GM21825 (cell line): ENCODE results near the gene SERGEF.

Experiments used
- ATAC-seq: cut with Tn5 transposase; IDR thresholded peaks from one replicate; pipeline ENCODE4 v1.9.1; 2021; ENCODE audit warnings: mild to moderate bottlenecking, moderate library complexity; ENCODE audit not compliant: unreplicated experiment

Gene SERGEF

DNA sequence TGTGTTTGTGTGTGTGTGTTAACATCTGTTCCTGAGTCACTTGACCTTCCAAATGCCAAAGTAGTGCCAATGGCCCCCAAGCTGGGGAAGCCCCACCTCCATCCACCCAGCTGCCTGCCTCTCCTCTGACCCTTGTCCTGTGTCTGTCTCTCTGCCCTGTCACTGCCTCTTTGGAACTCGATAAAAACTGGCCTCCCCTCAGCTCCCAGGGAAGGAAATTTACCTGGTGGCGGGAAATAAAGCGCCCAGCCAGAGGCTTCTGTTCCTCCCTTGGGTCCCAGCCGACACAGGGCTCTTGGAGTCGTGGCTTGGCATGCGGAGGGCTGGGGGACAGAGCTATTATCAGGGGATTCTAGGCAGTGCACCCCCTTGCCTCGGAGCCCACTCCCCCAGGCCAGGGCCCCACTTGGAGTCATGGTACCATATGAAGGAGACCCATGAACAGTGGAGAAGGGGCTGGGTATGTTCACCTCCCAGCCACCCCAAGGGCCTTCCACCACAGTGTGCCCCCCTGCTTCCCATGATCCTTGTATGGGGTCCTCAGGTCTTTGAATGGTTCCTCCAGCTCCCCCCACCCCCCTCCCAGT, 272.1 kb downstream of the SERGEF start:
- no peak for ATAC-seq

DNA sequence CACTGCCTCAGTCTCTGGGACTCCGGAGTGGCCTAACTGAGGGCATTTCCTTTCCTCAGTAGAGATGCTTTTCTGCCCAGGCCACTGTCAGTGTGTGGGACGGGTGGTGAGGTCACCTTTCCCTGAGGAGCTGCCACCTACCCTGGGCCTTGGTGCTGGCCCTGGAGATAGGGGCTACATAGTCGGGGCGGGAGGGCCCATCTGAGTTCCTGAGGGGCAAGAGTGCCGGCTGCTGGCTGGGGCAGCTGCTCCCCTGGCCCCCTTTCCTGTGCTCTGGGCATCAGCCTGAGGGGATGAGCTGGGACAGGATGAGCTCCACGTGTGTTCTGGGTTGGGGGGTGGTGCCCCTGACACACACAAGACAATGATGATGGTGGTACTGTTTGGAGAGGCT, 272.9 kb downstream of the SERGEF start:
- no peak for ATAC-seq

DNA sequence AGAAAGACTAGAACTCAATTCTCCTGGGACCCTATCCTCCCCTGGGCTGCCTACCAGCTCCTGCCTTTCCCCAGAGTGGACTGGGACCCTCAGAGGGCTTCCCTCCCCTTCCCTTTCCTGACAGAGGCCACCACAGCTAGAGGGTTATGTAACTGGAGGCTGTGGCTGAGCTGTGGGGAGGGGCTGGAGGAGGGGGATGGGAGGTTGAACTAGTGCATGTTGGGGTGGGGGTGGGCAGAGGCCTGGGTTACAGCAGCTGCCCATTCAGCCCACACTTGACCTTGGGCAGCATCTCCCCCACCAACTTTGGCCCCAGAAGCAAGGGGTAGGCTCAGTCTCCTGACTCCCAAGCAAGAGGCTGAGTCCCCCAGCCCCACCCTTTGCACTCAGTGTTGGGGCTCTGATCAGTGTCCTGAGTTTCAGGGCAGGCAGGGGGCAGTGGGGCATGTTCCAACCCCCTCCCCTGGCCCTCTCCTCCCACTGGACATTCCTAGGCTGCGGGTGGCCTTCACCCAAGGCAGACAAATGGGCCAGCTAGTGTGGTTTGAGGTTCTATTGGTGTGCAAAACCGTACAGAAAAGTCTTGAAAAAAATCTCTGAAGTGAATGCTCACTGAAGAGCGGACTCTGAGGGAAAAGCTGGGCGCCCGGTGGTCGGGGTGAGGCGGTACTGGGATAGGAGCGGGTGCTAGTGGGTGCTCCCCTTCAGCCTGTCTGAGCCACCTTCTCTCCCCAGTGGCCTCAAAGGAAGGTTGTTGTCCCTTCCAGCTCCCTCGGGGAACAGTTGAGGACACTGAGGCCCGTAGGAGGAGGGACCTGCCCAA, 274.5 kb downstream of the SERGEF start:
- no peak for ATAC-seq
